Esophagus muscularis mucosa (tissue), 3 donors: ENCODE results near the gene EDA.

ENCODE experiments used
- CTCF ChIP-seq, 3 experiments: fragments of 200-600 bp in 2 of 3; fragments of 450-650 bp in 1 of 3; sonication (generic) in 2 of 3; IDR thresholded peaks; one replicate each; pipeline ENCODE4 v1.5.1; 2017 to 2019; ENCODE audit warnings: antibody characterized with exemption in 3 of 3, mild to moderate bottlenecking in 2 of 3, moderate library complexity in 1 of 3
- POLR2A ChIP-seq: fragments of 450-650 bp; IDR thresholded peaks from one replicate; pipeline ENCODE4 v1.6.1; 2017; ENCODE audit warnings: antibody characterized with exemption, moderate library complexity, mild to moderate bottlenecking, low read depth

GRCh38 chrX:70025464-70025863 is 409.6 kb downstream of the EDA start:
- TF ChIP-seq CTCF (IDR thresholded peaks at IDR 0.05), result no peak
- TF ChIP-seq POLR2A, result no peak
